Measurements from ENCODE around the gene NPM1. TPM values are rescaled to one million over a fixed set of nuclear protein-coding genes. Genes with fewer than 3 reads are reported as not detected.
"Not testable (repeated sequence)": the region's sequence is repeated elsewhere in the genome, so short reads cannot be mapped to it uniquely, and the experiment has no call there.

The NPM1 gene, protein sequence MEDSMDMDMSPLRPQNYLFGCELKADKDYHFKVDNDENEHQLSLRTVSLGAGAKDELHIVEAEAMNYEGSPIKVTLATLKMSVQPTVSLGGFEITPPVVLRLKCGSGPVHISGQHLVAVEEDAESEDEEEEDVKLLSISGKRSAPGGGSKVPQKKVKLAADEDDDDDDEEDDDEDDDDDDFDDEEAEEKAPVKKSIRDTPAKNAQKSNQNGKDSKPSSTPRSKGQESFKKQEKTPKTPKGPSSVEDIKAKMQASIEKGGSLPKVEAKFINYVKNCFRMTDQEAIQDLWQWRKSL
- total RNA-seq, result 544 TPM

DNA sequence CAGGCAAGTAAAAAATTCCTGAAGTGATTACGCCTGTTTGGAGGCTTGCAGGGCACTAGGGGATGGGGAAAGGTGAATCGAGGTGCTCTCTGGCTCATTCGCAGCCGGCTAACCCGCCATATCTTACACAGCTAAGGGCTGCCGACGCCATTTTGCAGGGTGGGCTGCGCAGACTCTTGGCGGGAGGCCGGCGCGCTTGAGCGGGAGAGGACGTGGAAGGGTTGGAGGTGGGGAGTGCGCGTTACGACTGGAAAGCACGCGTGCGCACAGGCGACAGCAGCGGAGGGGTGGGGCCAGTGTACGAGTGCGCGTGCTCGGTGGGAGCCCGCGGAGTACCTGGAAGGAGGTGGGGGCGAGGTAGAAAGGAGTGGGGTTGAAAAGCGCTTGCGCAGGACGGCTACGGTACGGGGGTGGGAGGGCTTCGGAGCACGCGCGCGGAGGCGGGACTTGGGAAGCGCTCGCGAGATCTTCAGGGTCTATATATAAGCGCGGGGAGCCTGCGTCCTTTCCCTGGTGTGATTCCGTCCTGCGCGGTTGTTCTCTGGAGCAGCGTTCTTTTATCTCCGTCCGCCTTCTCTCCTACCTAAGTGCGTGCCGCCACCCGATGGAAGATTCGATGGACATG, at the start of gene NPM1:
Gene NPM1 (plus strand): TSS at position 505 of the 625 bp plus-strand sequence. CDS start 100 bp downstream, at position 605.
- DNase-seq (ENCODE audit: low spot score) (peak; percentile 98), ATAC-seq (peak; percentile 98)
- intact Hi-C loops (cut with DNase I), result no loop called here

DNA sequence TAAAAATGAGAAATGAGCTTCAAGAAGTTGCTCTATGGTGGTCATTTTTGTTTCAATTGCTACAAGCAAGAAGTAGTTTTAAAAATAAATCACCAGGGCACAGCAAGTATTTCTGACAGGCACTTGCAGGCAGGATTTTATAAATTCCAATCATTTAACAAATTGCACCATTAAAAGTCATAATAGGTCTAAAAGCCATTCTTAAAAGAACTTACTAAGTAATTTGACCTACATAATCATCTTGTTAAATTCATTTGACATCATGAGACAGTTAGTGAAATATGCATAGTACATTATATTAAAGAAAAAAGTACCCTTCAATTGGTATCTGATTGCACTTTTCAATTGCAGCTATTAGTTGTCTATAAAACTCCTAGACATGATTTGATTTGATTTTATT, 47.6 kb upstream of the NPM1 start:
- intact Hi-C loops (cut with DNase I), result no loop called here
- ATAC-seq, result no peak

DNA sequence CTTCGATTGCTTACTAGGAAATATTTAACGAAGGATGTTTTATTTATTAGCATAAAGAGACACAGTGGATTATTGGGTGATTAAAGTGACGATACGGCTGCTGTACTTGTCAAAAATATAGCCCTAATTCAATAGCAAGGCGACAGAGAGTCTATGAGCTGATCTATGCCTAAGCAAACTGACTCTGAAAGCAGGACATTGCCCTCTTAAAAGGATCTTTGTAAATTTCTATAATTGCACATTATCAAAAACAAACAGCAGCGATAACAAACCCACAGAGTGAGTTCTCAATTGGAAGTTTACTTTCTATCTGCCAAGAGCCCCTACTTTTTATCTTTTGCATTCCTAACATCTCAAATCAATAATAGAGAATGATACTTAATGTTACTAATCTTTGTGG, 47.2 kb upstream of the NPM1 start:
- intact Hi-C loops (cut with DNase I), result no loop called here
- ATAC-seq (no peak), DNase-seq (ENCODE audit: low spot score) (no peak)

More for the DNA sequence above, 47.6 kb upstream of the NPM1 start:
- DNase-seq (ENCODE audit: low spot score), result no peak

DNA sequence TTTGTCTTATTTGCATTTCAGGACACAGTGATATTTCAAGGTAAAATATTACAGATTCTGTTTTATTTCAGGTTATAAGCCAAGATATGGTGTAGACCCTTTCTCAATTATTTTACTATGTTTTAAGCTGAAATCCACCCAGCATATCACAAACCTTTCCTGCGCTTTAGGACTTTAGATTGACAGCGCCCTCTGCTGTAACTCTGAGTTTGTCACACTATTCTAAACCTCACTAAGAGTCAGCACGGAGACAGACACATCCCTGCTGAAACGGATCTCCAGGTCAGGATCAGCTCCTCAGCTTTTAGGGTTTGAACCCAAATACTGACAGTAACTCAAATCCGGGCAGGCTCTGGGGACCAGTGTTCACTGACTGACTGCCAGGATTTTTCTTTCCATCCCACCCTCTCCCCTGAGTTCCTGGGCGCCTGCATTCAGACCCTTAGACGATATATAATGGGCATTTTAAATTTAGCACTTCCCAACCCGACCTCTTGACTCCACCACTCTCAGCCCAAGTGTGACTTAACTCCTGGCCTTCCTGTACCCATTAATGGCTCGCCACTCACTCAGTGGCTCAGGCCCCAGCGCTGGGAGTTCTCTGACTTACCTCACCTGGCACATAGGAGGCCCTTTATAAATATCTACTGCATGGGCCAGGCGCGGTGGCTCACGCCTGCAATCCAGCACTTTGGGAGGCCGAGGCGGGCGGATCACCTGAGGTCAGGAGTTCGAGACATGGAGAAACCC, 45.1 kb upstream of the NPM1 start:
- DNase-seq (ENCODE audit: low spot score) (no peak), ATAC-seq (no peak)
- intact Hi-C loops (cut with DNase I), result no loop called here

DNA sequence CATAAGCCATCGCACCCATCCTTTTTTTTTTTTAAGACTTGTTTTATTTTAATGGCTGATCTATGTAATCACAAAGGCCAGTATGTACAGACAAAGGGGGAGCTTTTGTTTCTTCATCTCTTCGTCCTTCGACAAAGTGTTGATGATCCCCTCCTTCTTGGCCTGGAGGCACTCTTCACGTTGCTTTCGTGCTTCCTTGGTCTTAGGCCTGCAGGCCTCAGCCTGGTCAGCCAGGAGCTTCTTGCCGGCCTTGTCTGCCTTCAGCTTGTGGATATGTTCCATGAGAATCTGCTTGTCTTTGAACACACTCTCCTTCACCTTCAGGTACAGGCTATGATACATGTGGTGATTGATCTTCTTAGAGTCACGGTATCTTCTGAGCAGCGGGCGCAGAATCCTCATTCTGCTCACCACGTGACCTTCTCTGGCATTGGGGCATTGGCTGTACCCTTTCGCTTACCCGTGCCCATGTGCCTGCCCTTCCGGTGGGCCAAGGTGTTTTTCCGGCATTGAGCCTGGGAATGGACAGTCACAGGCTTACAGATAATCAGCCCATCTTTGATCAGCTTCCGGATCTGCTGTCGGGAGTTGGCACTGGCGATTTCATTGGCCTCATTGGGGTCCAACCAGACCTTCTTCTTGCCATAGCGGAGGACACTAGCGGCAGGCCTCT, 42.6 kb upstream of the NPM1 start:
- intact Hi-C loops (cut with DNase I), result no loop called here
- DNase-seq (ENCODE audit: low spot score) (no peak), ATAC-seq (no peak)

DNA sequence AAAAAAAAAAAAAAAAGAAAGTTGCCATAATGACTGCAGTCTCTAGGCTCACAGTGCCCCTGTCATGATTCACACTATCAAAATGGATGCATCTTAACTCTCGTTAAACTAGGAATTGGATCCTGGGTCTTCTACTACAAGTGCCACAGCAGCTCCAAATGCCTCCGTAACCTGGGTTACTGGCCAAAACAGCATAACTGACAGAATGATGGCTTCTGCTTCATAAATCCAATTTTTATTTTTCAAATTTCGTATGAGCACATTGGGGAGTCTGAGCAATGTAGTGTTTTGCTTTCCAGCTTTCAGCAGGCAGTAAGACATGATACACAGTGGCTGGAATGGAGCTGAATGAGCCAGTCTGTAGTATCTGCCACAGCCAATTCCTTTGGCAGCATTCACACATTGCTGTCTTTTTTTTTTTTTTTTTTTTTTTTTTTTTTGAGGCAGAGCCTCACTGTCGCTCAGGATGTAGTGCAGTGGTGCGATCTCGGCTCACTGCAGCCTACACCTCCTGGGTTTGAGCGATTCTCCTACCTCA, 36.0 kb upstream of the NPM1 start:
- DNase-seq (ENCODE audit: low spot score), result no peak
- intact Hi-C loops (cut with DNase I), result no loop called here
- ATAC-seq, result no peak

DNA sequence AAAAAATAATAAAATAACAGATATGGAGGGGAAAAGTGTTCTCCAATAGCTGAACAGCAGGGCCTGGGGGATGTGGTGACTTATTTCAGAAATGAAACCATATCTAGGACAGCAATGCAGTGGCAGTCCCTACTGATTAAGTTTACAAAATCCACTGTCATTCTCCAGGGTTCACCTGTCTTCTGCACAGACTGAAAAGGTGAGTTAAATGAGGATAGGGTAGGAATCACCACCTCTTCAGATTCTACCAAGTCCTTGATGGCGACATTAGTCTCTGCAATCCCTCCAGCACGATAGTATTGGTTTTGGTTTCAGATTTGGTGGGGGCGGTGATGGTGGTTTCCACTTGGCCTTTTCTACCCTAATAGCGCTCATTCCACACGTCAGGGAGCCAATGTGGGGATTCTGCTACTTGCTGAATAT, 32.3 kb upstream of the NPM1 start:
- ATAC-seq (no peak), DNase-seq (ENCODE audit: low spot score) (no peak)
- intact Hi-C loops (cut with DNase I), result no loop called here

DNA sequence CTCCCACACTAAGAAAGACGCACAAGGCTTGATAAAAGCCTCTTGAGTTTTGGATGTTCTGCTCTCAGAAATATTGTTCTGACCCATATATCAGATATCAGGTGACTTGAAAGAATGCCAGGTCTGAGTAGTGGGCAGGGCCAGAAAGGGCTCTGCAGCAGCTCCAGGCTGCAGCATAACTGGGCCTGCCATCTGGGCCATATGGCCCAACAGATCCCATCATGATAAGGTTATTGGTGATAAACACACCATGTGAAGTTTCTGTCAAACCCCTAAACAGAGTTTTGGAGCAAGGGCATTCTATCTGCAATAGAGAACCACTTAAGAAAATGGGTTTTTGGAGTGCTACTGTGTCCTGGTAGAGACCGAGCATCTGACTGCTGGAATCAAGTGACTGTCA, 29.8 kb upstream of the NPM1 start:
- intact Hi-C loops (cut with DNase I), result no loop called here
- ATAC-seq (no peak), DNase-seq (ENCODE audit: low spot score) (no peak)

DNA sequence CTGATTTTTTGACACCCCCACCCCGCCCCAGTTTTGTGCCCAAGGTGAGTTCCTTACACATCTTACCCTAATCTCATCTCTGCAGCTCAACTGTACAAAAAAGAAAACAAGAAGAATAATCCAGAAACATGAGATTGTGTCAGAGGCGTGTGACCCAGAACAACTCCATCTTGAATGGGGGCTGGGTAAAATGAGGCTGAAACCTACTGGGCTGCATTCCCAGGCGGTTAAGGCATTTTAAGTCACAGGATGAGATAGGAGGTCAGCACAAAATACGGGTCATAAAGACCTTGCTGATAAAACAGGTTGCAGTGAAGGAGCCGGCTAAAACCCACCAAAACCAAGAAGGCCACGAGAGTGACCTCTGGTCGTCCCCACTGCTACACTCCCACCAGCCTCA, 26.5 kb upstream of the NPM1 start:
- DNase-seq (ENCODE audit: low spot score); ATAC-seq; intact Hi-C loops (cut with DNase I): not testable (repeated sequence)

DNA sequence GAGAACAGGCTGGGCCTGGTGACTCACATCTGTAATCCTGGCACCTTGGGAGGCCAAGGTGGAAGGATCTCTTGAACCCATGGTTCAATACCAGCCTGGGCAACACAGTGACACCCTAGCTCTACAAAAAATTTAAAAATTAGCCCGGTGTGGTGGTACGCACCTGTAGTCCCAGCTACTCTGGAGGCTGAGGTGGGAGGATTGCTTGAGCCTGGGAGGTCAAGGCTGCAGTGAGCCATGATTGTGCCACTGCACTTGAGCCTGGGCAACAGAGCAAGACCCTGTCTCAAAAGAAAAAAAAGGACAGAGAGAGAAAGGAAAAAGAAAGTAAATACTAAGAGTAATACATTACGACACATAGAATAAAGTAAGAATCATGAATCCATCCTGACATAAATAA, 24.4 kb upstream of the NPM1 start:
- DNase-seq (ENCODE audit: low spot score); intact Hi-C loops (cut with DNase I); ATAC-seq: not testable (repeated sequence)

DNA sequence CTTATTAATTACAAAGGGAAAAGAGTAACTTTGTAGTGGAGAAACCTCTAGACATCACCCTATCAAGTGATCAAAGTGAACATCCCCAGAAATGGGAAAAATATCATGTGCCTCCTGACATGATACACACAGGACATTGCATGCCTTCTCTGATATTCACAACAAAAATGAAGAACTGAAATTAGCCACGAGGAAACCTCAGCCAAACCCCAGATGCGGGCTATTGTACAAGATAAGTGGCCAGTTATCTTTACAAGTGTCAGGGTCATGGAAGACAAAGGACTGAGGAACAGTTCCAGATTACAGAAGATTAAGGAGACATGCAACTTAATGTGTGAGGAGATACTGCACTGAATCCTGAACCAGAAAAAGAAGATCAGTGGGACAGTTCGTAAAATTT, 23.8 kb upstream of the NPM1 start:
- no peak for ATAC-seq
- intact Hi-C loops (cut with DNase I), result no loop called here

DNA sequence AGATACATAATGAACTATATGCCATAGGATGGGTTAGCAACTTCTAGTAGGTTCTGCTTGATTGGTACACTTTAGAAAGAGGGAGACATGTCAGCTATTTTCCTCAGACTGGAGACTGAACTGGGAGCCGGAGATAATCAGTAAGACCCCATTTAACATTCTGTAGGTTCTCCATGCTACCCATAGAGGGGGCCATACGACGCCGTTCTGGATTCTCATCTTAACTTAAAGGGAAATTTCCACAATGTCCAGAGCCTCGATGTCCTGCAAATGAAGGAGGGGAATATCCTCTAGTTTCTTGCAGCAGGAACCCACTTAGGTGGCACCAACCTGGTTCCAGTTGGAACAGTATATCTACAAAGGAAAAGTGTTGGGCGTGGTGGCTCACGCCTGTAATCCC, 22.3 kb upstream of the NPM1 start:
- ATAC-seq, result no peak

More for the DNA sequence above, 23.8 kb upstream of the NPM1 start:
- DNase-seq (ENCODE audit: low spot score), result no peak

DNA sequence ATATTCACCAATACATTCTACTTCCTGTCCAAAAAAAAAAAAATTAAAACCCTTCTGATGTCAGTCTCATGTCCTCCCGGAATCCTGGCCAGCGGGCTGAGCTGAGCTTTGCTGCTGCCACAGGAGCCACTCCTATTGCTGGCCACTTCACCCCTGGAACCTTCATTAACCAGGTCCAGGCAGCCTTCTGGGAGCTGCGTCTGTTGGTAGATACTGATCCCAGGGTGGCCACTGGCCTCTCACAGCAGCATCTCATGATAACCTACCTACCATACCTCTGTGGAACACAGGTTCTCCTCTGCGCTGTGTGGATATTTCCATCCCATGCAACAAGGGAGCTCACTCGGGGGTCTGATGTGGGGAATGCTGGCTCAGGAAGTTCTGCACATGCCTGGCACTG, 21.0 kb upstream of the NPM1 start:
- no peak for DNase-seq (ENCODE audit: low spot score)
- intact Hi-C loops (cut with DNase I), result no loop called here
- ATAC-seq, result no peak

More for the DNA sequence above, 22.3 kb upstream of the NPM1 start:
- intact Hi-C loops (cut with DNase I), result no loop called here
- DNase-seq (ENCODE audit: low spot score), result no peak

DNA sequence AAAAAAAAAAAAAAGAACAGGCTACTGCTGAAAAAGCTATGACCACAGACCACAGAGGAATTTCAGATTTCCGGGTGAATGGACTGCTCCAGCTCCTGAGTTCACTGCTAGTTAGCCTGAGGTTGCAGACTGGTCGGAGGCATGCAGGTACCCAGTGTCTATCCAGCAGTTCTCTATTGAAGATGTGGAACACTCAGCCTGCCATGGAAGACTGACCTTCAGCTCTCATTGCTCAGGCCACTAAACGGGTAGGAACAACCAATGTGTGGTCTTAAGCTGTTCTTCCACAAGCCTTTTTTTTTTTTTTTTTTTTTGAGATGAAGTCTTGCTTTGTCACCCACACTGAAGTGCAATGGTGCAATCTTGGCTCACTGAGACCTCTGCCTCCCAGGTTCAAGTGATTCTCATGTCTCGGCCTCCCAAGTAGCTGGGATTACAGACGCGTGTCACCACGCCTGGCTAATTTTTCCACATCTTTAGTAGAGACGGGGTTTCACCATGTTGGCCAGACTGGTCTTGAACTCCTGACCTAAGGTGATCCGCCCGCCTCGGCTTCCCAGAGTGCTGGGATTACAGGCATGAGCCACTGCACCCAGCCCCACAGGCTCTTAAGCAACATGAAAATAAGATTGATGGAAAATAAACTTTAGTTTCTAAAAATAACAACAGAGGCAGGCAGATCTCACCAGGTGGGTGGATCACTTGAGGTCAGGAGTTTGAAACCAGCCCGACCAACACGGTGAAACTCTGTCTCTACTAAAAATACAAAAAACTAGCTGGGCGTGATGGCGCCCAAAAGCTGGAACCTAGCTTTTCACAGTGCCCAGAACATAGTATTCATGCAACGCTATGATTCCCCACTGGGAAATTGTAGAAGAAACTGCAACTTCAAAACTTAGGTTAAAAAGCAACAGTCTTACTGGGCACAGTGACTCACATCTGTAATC, 20.0 kb upstream of the NPM1 start:
- intact Hi-C loops (cut with DNase I), result no loop called here
- ATAC-seq (no peak), DNase-seq (ENCODE audit: low spot score) (no peak)

DNA sequence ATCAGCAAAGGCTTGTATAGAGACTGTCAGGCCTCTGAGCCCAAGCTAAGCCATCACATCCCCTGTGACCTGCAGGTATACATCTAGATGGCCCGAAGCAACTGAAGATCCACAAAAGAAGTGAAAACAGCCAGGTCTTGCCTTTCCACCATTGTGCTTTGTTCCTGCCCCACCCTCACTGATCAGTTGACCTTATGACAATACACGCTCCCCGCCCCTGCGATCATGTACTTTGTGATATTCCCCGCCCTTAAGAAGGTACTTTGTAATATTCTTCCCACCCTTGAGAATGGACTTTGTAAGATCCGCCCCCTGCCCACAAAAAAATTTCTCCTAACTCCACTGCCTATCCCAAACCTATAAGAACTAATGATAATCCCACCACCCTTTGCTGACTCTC, 18.6 kb upstream of the NPM1 start:
- intact Hi-C loops (cut with DNase I), result no loop called here
- ATAC-seq, result no peak

DNA sequence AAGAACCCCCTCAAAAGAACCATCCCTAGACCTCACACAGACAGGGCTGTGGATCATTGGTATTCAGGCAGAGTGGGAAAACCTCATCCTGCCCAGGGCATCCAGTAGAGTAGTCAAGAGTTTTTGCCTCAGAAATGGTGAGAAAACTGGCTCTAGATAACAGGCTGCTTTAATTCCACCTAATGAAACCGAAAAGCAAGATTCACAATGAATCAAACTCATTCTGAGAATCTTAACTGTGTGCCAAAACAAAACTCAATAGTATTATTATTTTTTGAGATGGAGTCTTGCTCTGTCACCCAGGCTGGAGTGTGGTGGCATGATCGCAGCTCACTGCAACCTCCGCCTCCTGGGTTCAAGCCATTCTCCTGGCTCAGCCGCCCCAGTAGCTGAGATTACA, 17.8 kb upstream of the NPM1 start:
- ATAC-seq (no peak), DNase-seq (ENCODE audit: low spot score) (no peak)
- intact Hi-C loops (cut with DNase I), result no loop called here

More for the DNA sequence above, 18.6 kb upstream of the NPM1 start:
- DNase-seq (ENCODE audit: low spot score), result peak; percentile 35

DNA sequence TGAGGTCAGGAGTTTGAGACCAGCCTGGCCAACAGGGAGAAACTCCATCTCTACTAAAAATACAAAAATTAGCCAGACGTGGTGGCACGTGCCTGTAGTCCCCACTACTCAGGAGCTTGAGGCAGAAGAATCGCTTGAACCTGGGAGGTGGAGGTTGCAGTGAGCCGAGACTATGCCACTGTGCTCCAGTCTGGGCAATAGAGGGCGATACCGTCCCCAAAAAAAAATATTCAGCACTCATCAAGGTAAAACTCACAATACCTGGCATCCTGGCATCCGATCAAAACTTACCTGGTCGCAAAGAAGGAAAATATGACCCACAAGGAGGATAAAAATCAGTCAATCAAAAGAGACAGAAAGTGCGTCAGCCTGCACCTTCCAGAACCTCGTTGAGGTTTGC, 16.8 kb upstream of the NPM1 start:
- intact Hi-C loops (cut with DNase I); DNase-seq (ENCODE audit: low spot score); ATAC-seq: not testable (repeated sequence)

DNA sequence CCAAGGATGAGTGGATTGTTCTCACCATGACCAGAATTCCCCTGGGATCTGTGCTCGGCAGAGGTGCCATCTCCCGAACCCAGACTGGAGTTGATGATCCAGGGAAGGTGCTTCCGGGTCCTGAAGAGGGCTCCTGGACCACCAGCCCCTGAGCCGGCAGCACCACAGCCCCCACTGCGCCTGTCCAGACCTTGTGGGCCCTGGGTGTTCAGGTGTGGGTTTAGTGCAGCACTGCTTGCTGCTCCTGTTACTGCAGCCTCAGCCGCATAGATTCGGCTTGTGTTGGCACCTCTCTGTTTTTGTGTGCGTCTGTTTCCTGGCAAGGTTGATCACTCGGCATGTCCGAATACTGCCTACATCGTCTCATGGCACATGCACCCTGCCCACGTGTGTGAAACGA, 16.3 kb upstream of the NPM1 start:
- DNase-seq (ENCODE audit: low spot score), result peak; percentile 10
- intact Hi-C loops (cut with DNase I), result no loop called here

More for the DNA sequence above, 16.3 kb upstream of the NPM1 start:
- ATAC-seq, result no peak
